Motor neuron (in vitro differentiated cells): Measurements from ENCODE around the gene NINL. TPM values are rescaled to one million over a fixed set of nuclear protein-coding genes. Genes with fewer than 3 reads are reported as not detected.
"Not testable (repeated sequence)": the region's sequence is repeated elsewhere in the genome, so short reads cannot be mapped to it uniquely, and the experiment has no call there.

ENCODE experiments used
- ATAC-seq, 8 experiments: fragments of 200-7000 bp; cut with Tn5 transposase; replicated peaks in 6 of 8; 2 replicates each; pipeline ENCODE4 v1.8.0; 2021; ENCODE audit warnings: mild to moderate bottlenecking in 8 of 8, moderate library complexity in 8 of 8
- H3K27ac ChIP-seq, 2 donors: fragments of 250-450 bp; sonication (Bioruptor Pico); 2 replicates each; pipeline ENCODE4 v1.9.0; 2021; ENCODE audit warnings: antibody characterized with exemption in 2 of 2, mild to moderate bottlenecking in 2 of 2, moderate library complexity in 1 of 2
- H3K4me1 ChIP-seq, 2 donors: fragments of 250-450 bp; sonication (Bioruptor Pico); replicated peaks in 1 of 2; 2 replicates each; pipeline ENCODE4 v1.6.1; 2021; ENCODE audit warnings: antibody characterized with exemption in 2 of 2, mild to moderate bottlenecking in 2 of 2, moderate library complexity in 1 of 2
- H3K4me3 ChIP-seq, 5 donors: fragments of 250-450 bp; sonication (Bioruptor Pico); 2 replicates each; pipeline ENCODE4 v1.9.0; 2021; ENCODE audit warnings: antibody characterized with exemption in 5 of 5, mild to moderate bottlenecking in 5 of 5, moderate library complexity in 4 of 5
- WGBS, 10 experiments: fragments of 450-650 bp; shearing (Covaris generic); methylation state at CpG; one replicate each; pipeline ENCODE4 v1.0.0; 2022; 5-methylcytosine and 5-hydroxymethylcytosine counted together
- in situ Hi-C, 9 experiments: fragments of 400-800 bp; cut with MboI; loops; one replicate each; pipeline ENCODE4 v1.15.0; 2021; ENCODE audit warnings: low sequenced_read_pairs in 9 of 9, low pct_unique_long_range_greater_than_20kb in 2 of 9; ENCODE audit not compliant: unreplicated experiment in 9 of 9
- total RNA-seq, 8 experiments: library from RNA; unstranded; fragments of 300-600 nt; gene quantifications; 2 replicates each; pipeline versions ENCODE4 v1.2.3 to v1.2.4, GENCODE V29; 2022

The NINL gene
- total RNA-seq, 8 experiments from 2014 or later, result 15.0 to 57.5 (median 18.9) TPM

GRCh38 chr20:25510721-25511120 lies 74.6 kb downstream of the NINL start:
- no peaks in the 10 kb centered on the region for H3K4me1 ChIP-seq
- no peak overlapping the region for H3K27ac ChIP-seq
- no peak for ATAC-seq
- in situ Hi-C loops, result no loop called here
- H3K4me3 ChIP-seq, result no peak overlapping the region
- WGBS, 10 experiments, result 80 to 100% (median 100%) methylated on average over 1 to 2 of the region's 7 CpGs; no CpG with 5 or more reads in 7 of the 10 experiments

- H3K4me1 ChIP-seq, result no peaks in the 10 kb centered on the region
- ATAC-seq, result no peak
- in situ Hi-C loops, result no loop called here
- H3K27ac ChIP-seq, result no peak overlapping the region
- H3K4me3 ChIP-seq, result no peak overlapping the region
- WGBS, 10 experiments, result 62 to 100% (median 87%) methylated on average over 1 to 4 of the region's 8 CpGs; no CpG with 5 or more reads in 6 of the 10 experiments
Measured at GRCh38 chr20:25510202-25510601, 75.1 kb downstream of the NINL start.

- no peak overlapping the region for H3K27ac ChIP-seq
- 83 to 100% (median 100%) methylated on average over 1 to 5 of the region's 5 CpGs; no CpG with 5 or more reads in 6 of the 10 experiments for WGBS, 10 experiments
- no peak for ATAC-seq
- in situ Hi-C loops, result no loop called here
- H3K4me3 ChIP-seq, result no peak overlapping the region
- H3K4me1 ChIP-seq, result no peaks in the 10 kb centered on the region
Measured at GRCh38 chr20:25509084-25509483, 76.2 kb downstream of the NINL start.

GRCh38 chr20:25508083-25508770 lies 77.1 kb downstream of the NINL start:
- no peak overlapping the region for H3K27ac ChIP-seq
- H3K4me1 ChIP-seq, result no peaks in the 10 kb centered on the region
- ATAC-seq, result peak in 4 of 8 experiments; percentile 22 to 95 (median 86)
- 71 to 100% (median 89%) methylated on average over 1 to 6 of the region's 10 CpGs; no CpG with 5 or more reads in 4 of the 10 experiments for WGBS, 10 experiments
- in situ Hi-C loops, result no loop called here
- H3K4me3 ChIP-seq, result no peak overlapping the region

GRCh38 chr20:25507385-25508082 lies 77.8 kb downstream of the NINL start:
- no peak overlapping the region for H3K27ac ChIP-seq
- no peak for ATAC-seq
- 86 to 100% (median 93%) methylated on average over 2 to 6 of the region's 8 CpGs; no CpG with 5 or more reads in 2 of the 10 experiments for WGBS, 10 experiments
- in situ Hi-C loops, result no loop called here
- no peak overlapping the region for H3K4me3 ChIP-seq
- H3K4me1 ChIP-seq, result no peaks in the 10 kb centered on the region

- no peak for ATAC-seq
- in situ Hi-C loops, result no loop called here
- Histone ChIP-seq H3K4me3 (no peak overlapping the region), H3K27ac (no peak overlapping the region), H3K4me1 (no peaks in the 10 kb centered on the region)
- WGBS, 10 experiments, result 76 to 100% (median 92%) methylated on average over 1 to 11 of the region's 15 CpGs; no CpG with 5 or more reads in 5 of the 10 experiments
Measured at GRCh38 chr20:25504366-25505135, 80.8 kb downstream of the NINL start.

GRCh38 chr20:25503936-25504335 lies 81.4 kb downstream of the NINL start:
- no peak overlapping the region for H3K27ac ChIP-seq
- H3K4me3 ChIP-seq, result no peak overlapping the region
- WGBS, 10 experiments, result 83 to 100% (median 94%) methylated on average over 1 to 10 of the region's 12 CpGs; no CpG with 5 or more reads in 5 of the 10 experiments
- in situ Hi-C loops, result no loop called here
- no peak for ATAC-seq
- H3K4me1 ChIP-seq, result no peaks in the 10 kb centered on the region

- WGBS, 10 experiments, result 100% methylated on average over 1 of the region's 6 CpGs; no CpG with 5 or more reads in 8 of the 10 experiments
- H3K27ac ChIP-seq, in situ Hi-C loops, H3K4me1 ChIP-seq, ATAC-seq, H3K4me3 ChIP-seq: not testable (repeated sequence)
Measured at GRCh38 chr20:25503051-25503639, 82.2 kb downstream of the NINL start.

- WGBS, 10 experiments, result 86 to 96% (median 92%) methylated on average over 4 to 9 of the region's 13 CpGs; no CpG with 5 or more reads in 6 of the 10 experiments
- in situ Hi-C loops, result no loop called here
- H3K27ac ChIP-seq, result no peak overlapping the region
- no peak for ATAC-seq
- H3K4me1 ChIP-seq, result no peaks in the 10 kb centered on the region
- no peak overlapping the region for H3K4me3 ChIP-seq
Measured at GRCh38 chr20:25500880-25501351, 84.4 kb downstream of the NINL start.

- in situ Hi-C loops, result no loop called here
- WGBS, 10 experiments, result 71 to 100% (median 94%) methylated on average over 2 to 5 of the region's 8 CpGs; no CpG with 5 or more reads in 2 of the 10 experiments
- H3K27ac ChIP-seq, result no peak overlapping the region
- H3K4me3 ChIP-seq, result no peak overlapping the region
- ATAC-seq, result no peak
- no peaks in the 10 kb centered on the region for H3K4me1 ChIP-seq
Measured at GRCh38 chr20:25499855-25500434, 85.4 kb downstream of the NINL start.

GRCh38 chr20:25499031-25499430 lies 86.3 kb downstream of the NINL start:
- 80 to 97% (median 86%) methylated on average over 1 to 7 of the region's 13 CpGs; no CpG with 5 or more reads in 5 of the 10 experiments for WGBS, 10 experiments
- ATAC-seq, result no peak
- Histone ChIP-seq H3K4me1 (no peaks in the 10 kb centered on the region), H3K4me3 (no peak overlapping the region), H3K27ac (no peak overlapping the region)
- in situ Hi-C loops, result no loop called here

GRCh38 chr20:25498280-25498606 lies 87.1 kb downstream of the NINL start:
- in situ Hi-C loops, result no loop called here
- WGBS, 10 experiments, result 67 to 100% (median 88%) methylated on average over 1 to 2 of the region's 6 CpGs; no CpG with 5 or more reads in 6 of the 10 experiments
- H3K27ac ChIP-seq, result no peak overlapping the region
- no peak for ATAC-seq
- no peaks in the 10 kb centered on the region for H3K4me1 ChIP-seq
- no peak overlapping the region for H3K4me3 ChIP-seq
